Activated CD4-positive, alpha-beta T cell treated with anti-CD3 and anti-CD28 coated beads for 36 hours (primary cell): ENCODE results near the gene LTF. TPM values are rescaled to one million over a fixed set of nuclear protein-coding genes. Genes with fewer than 3 reads are reported as not detected.

Source experiments
- ATAC-seq: fragments of 200-7000 bp; cut with Tn5 transposase; one replicate; pipeline ENCODE4 v1.10.0; 2021; ENCODE audit warnings: mild to moderate bottlenecking, moderate library complexity
- CTCF ChIA-PET: fragments of 350-600 bp; sonication (Branson Sonifier 250); formaldehyde crosslinking; loops from one replicate; lab custom pipeline; 2021; ENCODE audit warnings: antibody characterized with exemption; lab: Charles Lee
- POLR2A ChIA-PET: fragments of 350-600 bp; sonication (Branson Sonifier 250); formaldehyde crosslinking; loops from one replicate; lab custom pipeline; 2021; ENCODE audit warnings: antibody characterized with exemption, inconsistent platforms; lab: Charles Lee
- DNase-seq: peaks from one replicate; pipeline ENCODE4 v3.0.0-alpha.2; 2020
- H3K27ac Mint-ChIP-seq: one replicate; pipeline ENCODE4 v1.8.0; 2021; ENCODE audit warnings: mixed read lengths
- H3K27me3 Mint-ChIP-seq: one replicate; pipeline ENCODE4 v1.8.0; 2021; ENCODE audit warnings: mixed read lengths
- H3K36me3 Mint-ChIP-seq: one replicate; pipeline ENCODE4 v1.8.0; 2021; ENCODE audit warnings: low read depth, mixed read lengths
- H3K4me1 Mint-ChIP-seq: one replicate; pipeline ENCODE4 v1.8.0; 2021; ENCODE audit warnings: mixed read lengths
- H3K4me3 Mint-ChIP-seq: one replicate; pipeline ENCODE4 v1.8.0; 2021; ENCODE audit warnings: mild to moderate bottlenecking, moderate library complexity, mixed read lengths
- H3K9me3 Mint-ChIP-seq: one replicate; pipeline ENCODE4 v1.8.0; 2021; ENCODE audit warnings: low read depth, mixed read lengths
- intact Hi-C, 2 experiments: fragments of 100-400 bp; cut with DNase I in 1 of 2; cut with micrococcal nuclease in 1 of 2; formaldehyde crosslinking; loops; one replicate each; pipeline versions ENCODE4 v1.14.2 to v1.15.1; 2022 to 2024; cut with DNase I, micrococcal nuclease
- total RNA-seq, 2 experiments: library from RNA; stranded (reverse); gene quantifications; one replicate each; pipeline ENCODE4 v1.2.3, GENCODE V29; 2021

Gene LTF
- total RNA-seq, 2 experiments from 2014 or later, result not detected

- H3K27me3 Mint-ChIP-seq, result no peaks in the 10 kb centered on the region
- no peak overlapping the region for H3K4me3 Mint-ChIP-seq
- POLR2A ChIA-PET, result no interaction called here
- H3K36me3 Mint-ChIP-seq, result no peaks in the 10 kb centered on the region
- ATAC-seq (no peak), DNase-seq (no peak)
- intact Hi-C loops, result no loop called here
- no peaks in the 10 kb centered on the region for H3K9me3 Mint-ChIP-seq
- peaks cover 4% of the 10 kb centered on the region for H3K4me1 Mint-ChIP-seq
- H3K27ac Mint-ChIP-seq, result no peak overlapping the region
- CTCF ChIA-PET, result no interaction called here
Observed at GRCh38 chr3:46422617-46423016, 42.1 kb downstream of the LTF start.

- no peak overlapping the region for H3K27ac Mint-ChIP-seq
- H3K4me1 Mint-ChIP-seq, result peaks cover 4% of the 10 kb centered on the region
- POLR2A ChIA-PET, result no interaction called here
- H3K4me3 Mint-ChIP-seq, result no peak overlapping the region
- CTCF ChIA-PET, result interaction anchor here (0.6 to 1.1 kb wide), 2 partner anchors 50 to 370 kb away, joined by 3 read pairs; partner anchors contain the start of gene CCR5
- no peaks in the 10 kb centered on the region for H3K27me3 Mint-ChIP-seq
- no peak for DNase-seq
- no peaks in the 10 kb centered on the region for H3K36me3 Mint-ChIP-seq
- no peaks in the 10 kb centered on the region for H3K9me3 Mint-ChIP-seq
- no peak for ATAC-seq
- intact Hi-C loops, result no loop called here
Observed at GRCh38 chr3:46420931-46421330, 43.8 kb downstream of the LTF start.

- intact Hi-C loops, result no loop called here
- POLR2A ChIA-PET, result interaction anchor here (0.6 kb wide), 1 partner anchor 1849 kb away, joined by 3 read pairs; no protein-coding TSS in a partner anchor
- H3K27me3 Mint-ChIP-seq, result no peaks in the 10 kb centered on the region
Observed at GRCh38 chr3:46419816-46420215, 44.9 kb downstream of the LTF start.

GRCh38 chr3:46417841-46418611 is 46.7 kb downstream of the LTF start:
- Mint-ChIP-seq H3K27ac (no peak overlapping the region), H3K27me3 (no peaks in the 10 kb centered on the region), H3K9me3 (no peaks in the 10 kb centered on the region), H3K36me3 (no peaks in the 10 kb centered on the region), H3K4me3 (no peak overlapping the region), H3K4me1 (peaks cover 6% of the 10 kb centered on the region)
- ChIA-PET POLR2A (no interaction called here), CTCF (no interaction called here)
- ATAC-seq (no peak), DNase-seq (no peak)
- intact Hi-C loops, result no loop called here

More at GRCh38 chr3:46419816-46420215, 44.9 kb downstream of the LTF start:
- CTCF ChIA-PET, result interaction anchor here (0.7 to 1.1 kb wide), 5 partner anchors 11 to 292 kb away, joined by 3 to 5 read pairs (median 3); partner anchors contain the start of gene CCR5
- DNase-seq (no peak), ATAC-seq (no peak)
- no peak overlapping the region for H3K4me3 Mint-ChIP-seq
- no peak overlapping the region for H3K27ac Mint-ChIP-seq
- no peaks in the 10 kb centered on the region for H3K9me3 Mint-ChIP-seq
- no peaks in the 10 kb centered on the region for H3K36me3 Mint-ChIP-seq
- H3K4me1 Mint-ChIP-seq, result peaks cover 6% of the 10 kb centered on the region

- H3K9me3 Mint-ChIP-seq, result no peaks in the 10 kb centered on the region
- no peaks in the 10 kb centered on the region for H3K36me3 Mint-ChIP-seq
- CTCF ChIA-PET, result interaction anchor here (0.6 to 0.7 kb wide), 2 partner anchors 9 to 42 kb away, joined by 3 read pairs; no protein-coding TSS in a partner anchor
- intact Hi-C loops, result no loop called here
- no peak for ATAC-seq
- no peak for DNase-seq
- H3K4me3 Mint-ChIP-seq, result no peak overlapping the region
- POLR2A ChIA-PET, result no interaction called here
- H3K4me1 Mint-ChIP-seq, result peaks cover 6% of the 10 kb centered on the region
- no peaks in the 10 kb centered on the region for H3K27me3 Mint-ChIP-seq
- no peak overlapping the region for H3K27ac Mint-ChIP-seq
Observed at GRCh38 chr3:46416811-46417510, 47.7 kb downstream of the LTF start.

GRCh38 chr3:46416125-46416810 is 48.4 kb downstream of the LTF start:
- Mint-ChIP-seq H3K27me3 (no peaks in the 10 kb centered on the region), H3K4me1 (peaks cover 6% of the 10 kb centered on the region), H3K9me3 (no peaks in the 10 kb centered on the region), H3K27ac (no peak overlapping the region), H3K36me3 (no peaks in the 10 kb centered on the region), H3K4me3 (no peak overlapping the region)
- CTCF ChIA-PET, result interaction anchor here (1.3 kb wide), 1 partner anchor 34 kb away, joined by 5 read pairs; no protein-coding TSS in a partner anchor
- intact Hi-C loops, result no loop called here
- POLR2A ChIA-PET, result no interaction called here
- no peak for ATAC-seq
- no peak for DNase-seq

- Mint-ChIP-seq H3K27ac (no peak overlapping the region), H3K9me3 (no peaks in the 10 kb centered on the region), H3K27me3 (no peaks in the 10 kb centered on the region), H3K36me3 (no peaks in the 10 kb centered on the region), H3K4me1 (peaks cover 11% of the 10 kb centered on the region), H3K4me3 (no peak overlapping the region)
- intact Hi-C loops, result no loop called here
- no peak for ATAC-seq
- DNase-seq, result no peak
- ChIA-PET CTCF (no interaction called here), POLR2A (no interaction called here)
Observed at GRCh38 chr3:46414739-46415138, 50.0 kb downstream of the LTF start.

GRCh38 chr3:46413951-46414350 is 50.8 kb downstream of the LTF start:
- POLR2A ChIA-PET, result no interaction called here
- H3K27me3 Mint-ChIP-seq, result no peaks in the 10 kb centered on the region
- intact Hi-C loops, result no loop called here
- ATAC-seq (no peak), DNase-seq (no peak)
- CTCF ChIA-PET, result interaction anchor here (0.7 to 0.9 kb wide), 2 partner anchors 36 to 289 kb away, joined by 3 read pairs; no protein-coding TSS in a partner anchor
- no peaks in the 10 kb centered on the region for H3K36me3 Mint-ChIP-seq
- H3K4me3 Mint-ChIP-seq, result no peak overlapping the region
- H3K27ac Mint-ChIP-seq, result no peak overlapping the region
- H3K9me3 Mint-ChIP-seq, result no peaks in the 10 kb centered on the region
- H3K4me1 Mint-ChIP-seq, result peaks cover 14% of the 10 kb centered on the region

GRCh38 chr3:46412786-46413298 is 51.9 kb downstream of the LTF start:
- no peaks in the 10 kb centered on the region for H3K9me3 Mint-ChIP-seq
- ChIA-PET CTCF (interaction anchor here (0.6 kb wide), 1 partner anchor 14 kb away, joined by 3 read pairs; no protein-coding TSS in a partner anchor), POLR2A (no interaction called here)
- intact Hi-C loops, result no loop called here
- H3K4me1 Mint-ChIP-seq, result peaks cover 23% of the 10 kb centered on the region
- DNase-seq (no peak), ATAC-seq (no peak)
- H3K27me3 Mint-ChIP-seq, result peaks cover under 1% of the 10 kb centered on the region
- H3K4me3 Mint-ChIP-seq, result no peak overlapping the region
- no peak overlapping the region for H3K27ac Mint-ChIP-seq
- H3K36me3 Mint-ChIP-seq, result no peaks in the 10 kb centered on the region

GRCh38 chr3:46411271-46411670 is 53.4 kb downstream of the LTF start:
- Mint-ChIP-seq H3K36me3 (no peaks in the 10 kb centered on the region), H3K27ac (no peak overlapping the region), H3K4me3 (no peak overlapping the region), H3K27me3 (peaks cover 2% of the 10 kb centered on the region), H3K9me3 (no peaks in the 10 kb centered on the region), H3K4me1 (peaks cover 37% of the 10 kb centered on the region)
- intact Hi-C loops, result no loop called here
- POLR2A ChIA-PET, result no interaction called here
- CTCF ChIA-PET, result interaction anchor here (0.8 to 1.1 kb wide), 2 partner anchors 8 to 203 kb away, joined by 3 to 4 read pairs; no protein-coding TSS in a partner anchor
- ATAC-seq (no peak), DNase-seq (no peak)

GRCh38 chr3:46410669-46411068 is 54.0 kb downstream of the LTF start:
- Mint-ChIP-seq H3K27ac (no peak overlapping the region), H3K4me3 (no peak overlapping the region), H3K4me1 (peaks cover 33% of the 10 kb centered on the region), H3K36me3 (no peaks in the 10 kb centered on the region), H3K27me3 (peaks cover 2% of the 10 kb centered on the region), H3K9me3 (no peaks in the 10 kb centered on the region)
- POLR2A ChIA-PET, result no interaction called here
- DNase-seq (no peak), ATAC-seq (no peak)
- intact Hi-C loops, result no loop called here
- CTCF ChIA-PET, result interaction anchor here (1.1 kb wide), 1 partner anchor 202 kb away, joined by 4 read pairs; no protein-coding TSS in a partner anchor
